ENCODE measurements around the gene POLE. TPM values are rescaled to one million over a fixed set of nuclear protein-coding genes. Genes with fewer than 3 reads are reported as not detected.

Gene POLE
- total RNA-seq, 1 donor from 2014 or later = 44.7 TPM

GRCh38 chr12:132619386-132620112 is 67.6 kb downstream of the POLE start:
- Mint-ChIP-seq H3K27ac (ENCODE audit: unreplicated experiment) (no peak overlapping the region), H3K36me3 (ENCODE audit: low read depth) (peaks cover 2% of the 10 kb centered on the region), H3K4me3 (ENCODE audit: unreplicated experiment) (no peak overlapping the region), H3K27me3 (ENCODE audit: low read depth) (peaks cover 23% of the 10 kb centered on the region), H3K4me1 (ENCODE audit: low read depth) (peaks cover 24% of the 10 kb centered on the region), H3K9me3 (ENCODE audit: low read depth) (no peaks in the 10 kb centered on the region)
- no peak for TF ChIP-seq CTCF (IDR thresholded peaks at IDR 0.05)
- DNase-seq (ENCODE audit: low spot score) = no peak

- TF ChIP-seq CTCF (IDR thresholded peaks at IDR 0.05) = no peak
- DNase-seq (ENCODE audit: low spot score) = no peak
- peaks cover 24% of the 10 kb centered on the region for H3K4me1 Mint-ChIP-seq (ENCODE audit: low read depth)
- no peaks in the 10 kb centered on the region for H3K9me3 Mint-ChIP-seq (ENCODE audit: low read depth)
- no peak overlapping the region for H3K27ac Mint-ChIP-seq (ENCODE audit: unreplicated experiment)
- no peak overlapping the region for H3K4me3 Mint-ChIP-seq (ENCODE audit: unreplicated experiment)
- H3K36me3 Mint-ChIP-seq (ENCODE audit: low read depth) = peaks cover 2% of the 10 kb centered on the region
- H3K27me3 Mint-ChIP-seq (ENCODE audit: low read depth) = peaks cover 23% of the 10 kb centered on the region
These were observed 68.1 kb downstream of the POLE start for GRCh38 chr12:132619071-132619385.

- Mint-ChIP-seq H3K27ac (ENCODE audit: unreplicated experiment) (no peak within 1 kb of the TSS), H3K9me3 (ENCODE audit: low read depth) (no peaks in the 10 kb centered on the region), H3K4me1 (ENCODE audit: low read depth) (peaks cover 22% of the 10 kb centered on the region), H3K27me3 (ENCODE audit: low read depth) (peaks cover 23% of the 10 kb centered on the region), H3K4me3 (ENCODE audit: unreplicated experiment) (no peak within 1 kb of the TSS), H3K36me3 (ENCODE audit: low read depth) (peaks cover 2% of the 10 kb centered on the region)
- TF ChIP-seq CTCF (IDR thresholded peaks at IDR 0.05) = no peak
- DNase-seq (ENCODE audit: low spot score) = no peak
These were observed 68.5 kb downstream of the POLE start, which contains the start of gene P2RX2 for GRCh38 chr12:132618683-132619043. TSS of gene P2RX2 (plus strand) at chr12:132618776. CDS start at chr12:132618817, 41 bp downstream.

GRCh38 chr12:132617822-132618682 is 69.1 kb downstream of the POLE start:
- no peak for DNase-seq (ENCODE audit: low spot score)
- no peaks in the 10 kb centered on the region for H3K9me3 Mint-ChIP-seq (ENCODE audit: low read depth)
- H3K27me3 Mint-ChIP-seq (ENCODE audit: low read depth) = peaks cover 23% of the 10 kb centered on the region
- no peak for TF ChIP-seq CTCF (IDR thresholded peaks at IDR 0.05)
- H3K36me3 Mint-ChIP-seq (ENCODE audit: low read depth) = no peaks in the 10 kb centered on the region
- H3K4me3 Mint-ChIP-seq (ENCODE audit: unreplicated experiment) = no peak overlapping the region
- H3K27ac Mint-ChIP-seq (ENCODE audit: unreplicated experiment) = no peak overlapping the region
- H3K4me1 Mint-ChIP-seq (ENCODE audit: low read depth) = peaks cover 19% of the 10 kb centered on the region

- Mint-ChIP-seq H3K9me3 (ENCODE audit: low read depth) (no peaks in the 10 kb centered on the region), H3K27ac (ENCODE audit: unreplicated experiment) (no peak overlapping the region), H3K36me3 (ENCODE audit: low read depth) (no peaks in the 10 kb centered on the region), H3K4me3 (ENCODE audit: unreplicated experiment) (no peak overlapping the region), H3K27me3 (ENCODE audit: low read depth) (peaks cover 23% of the 10 kb centered on the region), H3K4me1 (ENCODE audit: low read depth) (peaks cover 11% of the 10 kb centered on the region)
- no peak for TF ChIP-seq CTCF (IDR thresholded peaks at IDR 0.05)
- DNase-seq (ENCODE audit: low spot score) = no peak
These were observed 69.9 kb downstream of the POLE start for GRCh38 chr12:132617135-132617701.

Measured in chondrocyte (in vitro differentiated cells).